Astrocyte (in vitro differentiated cells and primary cell): Measurements from ENCODE around the gene MIOS.

Source experiments
- EZH2 ChIP-seq: IDR thresholded peaks from 2 replicates; pipeline ENCODE4 v1.6.1; 2012; ENCODE audit warnings: mild to moderate bottlenecking, low read length, inconsistent platforms; ENCODE audit not compliant: insufficient read depth
- TF ChIP-seq, protein P1 (sequence below): IDR thresholded peaks from 2 replicates; pipeline ENCODE4 v1.5.1; 2011; ENCODE audit warnings: low read depth, mild to moderate bottlenecking, inconsistent platforms, low read length, moderate library complexity; ENCODE audit not compliant: insufficient read depth

GRCh38 chr7:7620236-7620635 lies 53.6 kb downstream of the MIOS start:
- TF ChIP-seq, protein P1, sequence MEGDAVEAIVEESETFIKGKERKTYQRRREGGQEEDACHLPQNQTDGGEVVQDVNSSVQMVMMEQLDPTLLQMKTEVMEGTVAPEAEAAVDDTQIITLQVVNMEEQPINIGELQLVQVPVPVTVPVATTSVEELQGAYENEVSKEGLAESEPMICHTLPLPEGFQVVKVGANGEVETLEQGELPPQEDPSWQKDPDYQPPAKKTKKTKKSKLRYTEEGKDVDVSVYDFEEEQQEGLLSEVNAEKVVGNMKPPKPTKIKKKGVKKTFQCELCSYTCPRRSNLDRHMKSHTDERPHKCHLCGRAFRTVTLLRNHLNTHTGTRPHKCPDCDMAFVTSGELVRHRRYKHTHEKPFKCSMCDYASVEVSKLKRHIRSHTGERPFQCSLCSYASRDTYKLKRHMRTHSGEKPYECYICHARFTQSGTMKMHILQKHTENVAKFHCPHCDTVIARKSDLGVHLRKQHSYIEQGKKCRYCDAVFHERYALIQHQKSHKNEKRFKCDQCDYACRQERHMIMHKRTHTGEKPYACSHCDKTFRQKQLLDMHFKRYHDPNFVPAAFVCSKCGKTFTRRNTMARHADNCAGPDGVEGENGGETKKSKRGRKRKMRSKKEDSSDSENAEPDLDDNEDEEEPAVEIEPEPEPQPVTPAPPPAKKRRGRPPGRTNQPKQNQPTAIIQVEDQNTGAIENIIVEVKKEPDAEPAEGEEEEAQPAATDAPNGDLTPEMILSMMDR, result no peak
- TF ChIP-seq EZH2, result no peak
